Body of pancreas (tissue), 4 donors: ENCODE results near the gene SH3PXD2A. TPM values are rescaled to one million over a fixed set of nuclear protein-coding genes. Genes with fewer than 3 reads are reported as not detected.

Experiments
- ATAC-seq: fragments of 150-250 bp; one replicate; pipeline ENCODE4 v1.9.1; 2016
- DNase-seq, 4 donors: peaks; one replicate each; pipeline ENCODE4 v3.0.0-alpha.2; 2019
- H3K27ac ChIP-seq, 4 donors: fragments of 200-600 bp; sonication (generic); 1 replicate in 3 of 4; 2 replicates in 1 of 4; pipeline versions ENCODE4 v1.5.1 to v1.6.1; 2016 to 2019; ENCODE audit warnings: mild to moderate bottlenecking in 1 of 4, mixed read lengths in 1 of 4, moderate library complexity in 1 of 4
- H3K27me3 ChIP-seq, 2 donors: fragments of 200-600 bp; sonication (generic); one replicate each; pipeline ENCODE4 v1.6.0; 2016; ENCODE audit warnings: mild to moderate bottlenecking in 1 of 2
- H3K36me3 ChIP-seq, 2 donors: fragments of 200-600 bp; sonication (generic); replicated peaks in 1 of 2; 2 replicates each; pipeline ENCODE4 v1.5.1; 2016; ENCODE audit warnings: low read depth in 2 of 2; ENCODE audit not compliant: insufficient read depth in 1 of 2
- H3K4me1 ChIP-seq: fragments of 200-600 bp; sonication (generic); one replicate; pipeline ENCODE4 v1.6.0; 2016
- H3K4me3 ChIP-seq, 2 donors: fragments of 200-600 bp; sonication (generic); 1 replicate in 1 of 2; 2 replicates in 1 of 2; pipeline ENCODE4 v1.5.1; 2016 to 2019
- H3K9me3 ChIP-seq, 3 donors: fragments of 200-600 bp; sonication (generic); 1 replicate in 2 of 3; 2 replicates in 1 of 3; pipeline ENCODE4 v1.5.1; 2016
- CTCF ChIP-seq, 7 experiments: fragments of 450-650 bp in 4 of 7; fragments of 200-600 bp in 3 of 7; sonication (generic) in 3 of 7; IDR thresholded peaks; one replicate each; pipeline ENCODE4 v1.5.1; 2016 to 2019; ENCODE audit warnings: antibody characterized with exemption in 7 of 7
- POLR2A ChIP-seq, 3 donors: fragments of 450-650 bp; IDR thresholded peaks; one replicate each; pipeline ENCODE4 v1.6.1; 2016; ENCODE audit warnings: antibody characterized with exemption in 3 of 3, mild to moderate bottlenecking in 2 of 3
- WGBS, 2 donors: methylation state at CpG; one replicate each; pipeline ENCODE4 v1.1.5; 2017; 5-methylcytosine and 5-hydroxymethylcytosine counted together
- intact Hi-C: fragments of 100-400 bp; cut with DNase I; formaldehyde crosslinking; loops from one replicate; pipeline ENCODE4 v1.15.1; 2023
- total RNA-seq, 2 donors: library from RNA; depleted of rRNA; stranded (reverse); fragments of >200 nt; gene quantifications; one replicate each; pipeline ENCODE4 v1.1.0, GENCODE V29; 2016

SH3PXD2A gene
- total RNA-seq, 2 donors from 2014 or later = 7.3 to 9.9 TPM

GRCh38 chr10:103578782-103579382 lies 276.5 kb downstream of the SH3PXD2A start:
- Histone ChIP-seq H3K27me3 (no peaks in the 10 kb centered on the region), H3K36me3 (no peaks in the 10 kb centered on the region), H3K4me3 (no peak overlapping the region), H3K9me3 (no peaks in the 10 kb centered on the region), H3K27ac (peak overlapping the region; percentile 65 to 78 (median 74)), H3K4me1 (peaks cover 47% of the 10 kb centered on the region)
- 14 to 21% methylated on average over 5 to 15 of the region's 15 CpGs for WGBS, 2 donors
- TF ChIP-seq POLR2A (IDR thresholded peaks at IDR 0.05) = peak in 1 of 3 donors; percentile 30
- TF ChIP-seq CTCF (IDR thresholded peaks at IDR 0.05) = peak in 1 of 7 experiments; percentile 1
- intact Hi-C loops = no loop called here
- DNase-seq (peak; percentile 58 to 83 (median 82)), ATAC-seq (peak; percentile 76)

DNA sequence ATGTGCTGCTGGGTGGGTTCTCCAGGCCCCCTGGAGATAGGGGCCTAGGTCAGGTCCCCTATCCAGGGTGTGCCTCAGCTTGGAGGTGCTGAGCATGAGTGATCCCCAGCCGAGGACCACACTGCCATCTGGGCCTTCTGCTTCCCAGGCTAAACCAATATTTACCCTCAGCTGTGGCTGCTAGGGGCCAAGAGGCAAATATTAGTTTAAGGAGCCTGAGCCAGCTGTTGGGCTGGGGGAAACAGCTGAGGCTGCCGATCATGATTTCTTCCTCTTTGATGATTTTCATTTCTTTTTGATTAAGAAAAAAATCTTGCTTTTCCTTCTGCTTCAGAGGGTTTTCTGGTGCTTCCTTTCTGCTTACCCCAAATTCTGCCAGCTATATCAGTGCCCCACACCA lies 278.5 kb downstream of the SH3PXD2A start:
- no peak overlapping the region for H3K4me3 ChIP-seq
- 0 to 21% methylated on average over 1 to 2 of the region's 2 CpGs for WGBS, 2 donors
- intact Hi-C loops = no loop called here
- H3K9me3 ChIP-seq = no peaks in the 10 kb centered on the region
- no peaks in the 10 kb centered on the region for H3K36me3 ChIP-seq
- H3K27ac ChIP-seq = peak overlapping the region in 2 of 4 donors; percentile 1 to 15
- TF ChIP-seq CTCF (IDR thresholded peaks at IDR 0.05) (no peak), POLR2A (IDR thresholded peaks at IDR 0.05) (no peak)
- H3K27me3 ChIP-seq = no peaks in the 10 kb centered on the region
- ATAC-seq (peak; percentile 83), DNase-seq (peak; percentile 70 to 84 (median 82))
- peaks cover 47% of the 10 kb centered on the region for H3K4me1 ChIP-seq

DNA sequence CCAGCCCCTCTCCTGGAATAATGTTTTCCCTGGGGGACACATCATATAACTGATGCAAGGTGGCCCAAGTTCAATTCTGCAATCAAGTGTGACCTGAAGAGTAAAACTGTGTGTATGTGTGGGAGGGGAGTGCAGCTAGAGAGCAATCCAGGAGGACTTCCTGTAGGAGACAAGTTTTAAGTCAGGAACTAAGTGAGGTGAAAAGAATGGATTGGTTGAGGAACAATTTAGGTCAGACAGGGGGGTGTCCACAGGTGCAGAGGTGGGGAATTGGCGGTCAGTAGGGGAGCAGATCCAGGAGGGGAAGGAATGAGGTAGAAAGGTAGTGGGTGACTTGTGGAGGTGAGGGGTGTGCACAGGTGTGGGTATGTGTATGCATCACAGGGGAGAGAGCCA lies 279.3 kb downstream of the SH3PXD2A start:
- no peak overlapping the region for H3K4me3 ChIP-seq
- intact Hi-C loops = no loop called here
- DNase-seq = no peak
- TF ChIP-seq POLR2A (IDR thresholded peaks at IDR 0.05) = no peak
- TF ChIP-seq CTCF (IDR thresholded peaks at IDR 0.05) = no peak
- H3K27me3 ChIP-seq = no peaks in the 10 kb centered on the region
- H3K9me3 ChIP-seq = no peaks in the 10 kb centered on the region
- H3K27ac ChIP-seq = peak overlapping the region in 1 of 4 donors; percentile 39
- H3K36me3 ChIP-seq = no peaks in the 10 kb centered on the region
- peaks cover 47% of the 10 kb centered on the region for H3K4me1 ChIP-seq
- 88 to 100% methylated on average over 1 of the region's 1 CpG for WGBS, 2 donors
- ATAC-seq = no peak

GRCh38 chr10:103575416-103576075 lies 279.8 kb downstream of the SH3PXD2A start:
- peak overlapping the region in 1 of 4 donors; percentile 23 for H3K27ac ChIP-seq
- WGBS, 2 donors = 74 to 100% methylated on average over 2 to 6 of the region's 6 CpGs
- H3K4me3 ChIP-seq = no peak overlapping the region
- intact Hi-C loops = no loop called here
- no peaks in the 10 kb centered on the region for H3K27me3 ChIP-seq
- TF ChIP-seq POLR2A (IDR thresholded peaks at IDR 0.05) (no peak), CTCF (IDR thresholded peaks at IDR 0.05) (no peak)
- DNase-seq (no peak), ATAC-seq (no peak)
- H3K36me3 ChIP-seq = no peaks in the 10 kb centered on the region
- no peaks in the 10 kb centered on the region for H3K9me3 ChIP-seq
- peaks cover 47% of the 10 kb centered on the region for H3K4me1 ChIP-seq
